Cardiac muscle cell (in vitro differentiated cells and primary cell): ENCODE results near the gene SLC6A12. TPM values are rescaled to one million over a fixed set of nuclear protein-coding genes. Genes with fewer than 3 reads are reported as not detected.

Source experiments
- DNase-seq, 2 donors: peaks; one replicate each; pipeline versions ENCODE4 v3.0.0 to v3.0.0-alpha.2; 2010 to 2017; ENCODE audit warnings: low read depth in 1 of 2, low spot score in 1 of 2
- H3K27ac ChIP-seq: fragments of 200-600 bp; sonication (generic); 2 replicates; pipeline ENCODE4 v1.5.1; 2016
- H3K27me3 ChIP-seq: fragments of 200-600 bp; sonication (generic); 2 replicates; pipeline ENCODE4 v1.6.0; 2016; ENCODE audit warnings: control low read depth
- H3K36me3 ChIP-seq: fragments of 200-600 bp; sonication (generic); 2 replicates; pipeline ENCODE4 v1.5.1; 2016; ENCODE audit warnings: control low read depth
- H3K4me1 ChIP-seq: fragments of 200-600 bp; sonication (generic); 2 replicates; pipeline ENCODE4 v1.8.1; 2017; ENCODE audit warnings: low read depth, mild to moderate bottlenecking, mixed run types
- H3K4me3 ChIP-seq: fragments of 200-600 bp; sonication (generic); 2 replicates; pipeline ENCODE4 v1.5.1; 2016; ENCODE audit warnings: mild to moderate bottlenecking
- H3K9me3 ChIP-seq: fragments of 200-600 bp; sonication (generic); 2 replicates; pipeline ENCODE4 v1.5.1; 2017; ENCODE audit warnings: low read depth, mild to moderate bottlenecking, control low read depth
- CTCF ChIP-seq: IDR thresholded peaks from 2 replicates; pipeline ENCODE4 v1.5.1; 2012; ENCODE audit warnings: low read depth, mild to moderate bottlenecking, low read length
- polyA plus RNA-seq: library from polyadenylated mRNA; unstranded; fragments of >200 nt; fragmentation: Nextera tagmentation; extraction: Ambion mirVana; gene quantifications from 2 replicates; pipeline ENCODE4 v1.2.1, GENCODE V29; 2016
- total RNA-seq: library from RNA; depleted of rRNA; stranded (reverse); fragments of >200 nt; gene quantifications from 2 replicates; pipeline ENCODE4 v1.2.3, GENCODE V29; 2016

Gene SLC6A12
- total and polyA plus RNA-seq, 2 experiments from 2014 or later: 0.24 to 0.33 TPM

- Histone ChIP-seq H3K27me3 (no peaks in the 10 kb centered on the region), H3K4me1 (no peaks in the 10 kb centered on the region), H3K36me3 (no peaks in the 10 kb centered on the region), H3K27ac (no peak overlapping the region), H3K9me3 (no peaks in the 10 kb centered on the region), H3K4me3 (no peak overlapping the region)
- no peak for TF ChIP-seq CTCF
- DNase-seq: no peak
Observed at GRCh38 chr12:157644-158043, 56.3 kb downstream of the SLC6A12 start.

- no peak for DNase-seq
- Histone ChIP-seq H3K36me3 (no peaks in the 10 kb centered on the region), H3K27ac (no peak overlapping the region), H3K4me1 (no peaks in the 10 kb centered on the region), H3K9me3 (no peaks in the 10 kb centered on the region), H3K4me3 (no peak overlapping the region), H3K27me3 (no peaks in the 10 kb centered on the region)
- TF ChIP-seq CTCF: no peak
Observed at GRCh38 chr12:156945-157344, 57.0 kb downstream of the SLC6A12 start.

- TF ChIP-seq CTCF: no peak
- no peak for DNase-seq
- Histone ChIP-seq H3K36me3 (no peaks in the 10 kb centered on the region), H3K27me3 (no peaks in the 10 kb centered on the region), H3K9me3 (no peaks in the 10 kb centered on the region), H3K4me1 (no peaks in the 10 kb centered on the region), H3K27ac (no peak overlapping the region), H3K4me3 (no peak overlapping the region)
Observed at GRCh38 chr12:155646-156045, 58.3 kb downstream of the SLC6A12 start.

GRCh38 chr12:155006-155405 is 59.0 kb downstream of the SLC6A12 start:
- no peak for TF ChIP-seq CTCF
- Histone ChIP-seq H3K9me3 (no peaks in the 10 kb centered on the region), H3K27me3 (no peaks in the 10 kb centered on the region), H3K4me1 (no peaks in the 10 kb centered on the region), H3K36me3 (no peaks in the 10 kb centered on the region), H3K27ac (no peak overlapping the region), H3K4me3 (no peak overlapping the region)
- no peak for DNase-seq

GRCh38 chr12:154058-154457 is 59.9 kb downstream of the SLC6A12 start:
- no peaks in the 10 kb centered on the region for H3K9me3 ChIP-seq
- no peak overlapping the region for H3K4me3 ChIP-seq
- H3K4me1 ChIP-seq: no peaks in the 10 kb centered on the region
- H3K27ac ChIP-seq: no peak overlapping the region
- H3K36me3 ChIP-seq: no peaks in the 10 kb centered on the region
- TF ChIP-seq CTCF: no peak
- no peaks in the 10 kb centered on the region for H3K27me3 ChIP-seq
- no peak for DNase-seq
